IMR-90 (cell line): ENCODE data around the gene EVL. TPM values are rescaled to one million over a fixed set of nuclear protein-coding genes. Genes with fewer than 3 reads are reported as not detected.
A peak's percentile ranks its signal among the peaks of the same experiment; 100 is the strongest.
"Not testable (repeated sequence)": the region's sequence is repeated elsewhere in the genome, so short reads cannot be mapped to it uniquely, and the experiment has no call there.

Experiments used
- ATAC-seq: fragments of 200-7000 bp; cut with Tn5 transposase; 2 replicates; pipeline ENCODE4 v1.9.1; 2020; ENCODE audit warnings: low read depth, mild to moderate bottlenecking, moderate library complexity
- BruUV-seq: library from RNA; stranded (reverse); fragments of 400-500 nt; replicated peaks from 2 replicates; lab custom pipeline; 2021; lab: Mats Ljungman, UMichigan
- CTCF ChIA-PET: fragments of 300-600 bp; formaldehyde crosslinking; extraction: SDS; loops from one replicate; lab custom pipeline; 2021; ENCODE audit warnings: antibody characterized with exemption; lab: Yijun Ruan, JAX
- POLR2A ChIA-PET: fragments of 300-600 bp; sonication (Branson Sonifier 250); formaldehyde crosslinking; loops from one replicate; lab custom pipeline; 2022; ENCODE audit warnings: antibody characterized with exemption; ENCODE audit not compliant: unreplicated experiment; lab: Charles Lee
- DNase-seq: peaks from one replicate; pipeline ENCODE4 v3.0.0; 2013
- H2AFZ ChIP-seq: replicated peaks from 2 replicates; pipeline ENCODE3; 2013; ENCODE audit warnings: low read length, mild to moderate bottlenecking; ENCODE audit not compliant: poor library complexity
- H2AK5ac ChIP-seq: 2 replicates; pipeline ENCODE4 v1.6.1; 2013; ENCODE audit warnings: low read depth, low read length, inconsistent platforms
- H2AK9ac ChIP-seq: replicated peaks from 2 replicates; pipeline ENCODE3; 2013; ENCODE audit warnings: mild to moderate bottlenecking, low read depth, low read length, moderate library complexity; ENCODE audit not compliant: poor library complexity
- H2BK120ac ChIP-seq: 2 replicates; pipeline ENCODE4 v1.6.1; 2013; ENCODE audit warnings: low read depth, low read length, inconsistent platforms
- H2BK15ac ChIP-seq: 3 replicates; pipeline ENCODE4 v1.6.1; 2013; ENCODE audit warnings: low read depth, low read length, inconsistent platforms
- H2BK20ac ChIP-seq: 2 replicates; pipeline ENCODE4 v1.6.1; 2013; ENCODE audit warnings: low read depth, mild to moderate bottlenecking, inconsistent platforms, low read length, moderate library complexity
- H2BK5ac ChIP-seq: 2 replicates; pipeline ENCODE4 v1.6.1; 2013; ENCODE audit warnings: mild to moderate bottlenecking, low read depth, low read length, inconsistent platforms; ENCODE audit not compliant: poor library complexity, severe bottlenecking
- H3K14ac ChIP-seq: replicated peaks from 2 replicates; pipeline ENCODE4 v1.6.1; 2013; ENCODE audit warnings: low read depth, low read length, inconsistent platforms
- H3K18ac ChIP-seq: 2 replicates; pipeline ENCODE4 v1.6.1; 2013; ENCODE audit warnings: low read depth, low read length, control low read depth
- H3K23ac ChIP-seq: 2 replicates; pipeline ENCODE4 v1.6.1; 2013; ENCODE audit warnings: low read depth, low read length, inconsistent platforms
- H3K27ac ChIP-seq: 2 replicates; pipeline ENCODE4 v1.5.1; 2013; ENCODE audit warnings: mild to moderate bottlenecking, control low read depth, low read length; ENCODE audit not compliant: insufficient read depth
- H3K27me3 ChIP-seq: 2 replicates; pipeline ENCODE4 v1.6.1; 2013; ENCODE audit warnings: low read length; ENCODE audit not compliant: control insufficient read depth, insufficient read depth
- H3K36me3 ChIP-seq: 2 replicates; pipeline ENCODE4 v1.6.1; 2013; ENCODE audit warnings: low read length, mixed read lengths; ENCODE audit not compliant: control insufficient read depth, insufficient read depth
- H3K4ac ChIP-seq: 2 replicates; pipeline ENCODE4 v1.6.1; 2013; ENCODE audit warnings: low read depth, low read length, inconsistent platforms
- H3K4me1 ChIP-seq: 2 replicates; pipeline ENCODE4 v1.6.1; 2013; ENCODE audit warnings: low read length, mixed read lengths; ENCODE audit not compliant: control insufficient read depth, insufficient read depth
- H3K4me2 ChIP-seq: 2 replicates; pipeline ENCODE4 v1.6.1; 2013; ENCODE audit warnings: low read depth, mild to moderate bottlenecking, control low read depth, low read length, moderate library complexity
- H3K4me3 ChIP-seq: 2 replicates; pipeline ENCODE4 v1.5.1; 2013; ENCODE audit warnings: low read depth, mild to moderate bottlenecking, control low read depth, low read length, moderate library complexity; ENCODE audit not compliant: insufficient read depth
- H3K56ac ChIP-seq: 2 replicates; pipeline ENCODE4 v1.6.1; 2013; ENCODE audit warnings: low read length, inconsistent platforms; ENCODE audit not compliant: insufficient read depth; ENCODE audit errors: extremely low read depth
- H3K79me1 ChIP-seq, 2 experiments: 2 replicates each; pipeline ENCODE4 v1.6.1; 2013; ENCODE audit warnings: low read length in 2 of 2, inconsistent platforms in 1 of 2, low read depth in 1 of 2
- H3K9ac ChIP-seq: 2 replicates; pipeline ENCODE4 v1.6.1; 2013; ENCODE audit warnings: low read depth, low read length, control low read depth
- H3K9me1 ChIP-seq: 2 replicates; pipeline ENCODE4 v1.6.1; 2013; ENCODE audit warnings: low read length, inconsistent platforms; ENCODE audit not compliant: insufficient read depth
- H3K9me3 ChIP-seq: 2 replicates; pipeline ENCODE4 v1.6.1; 2013; ENCODE audit warnings: low read length; ENCODE audit not compliant: control insufficient read depth, insufficient read depth
- H4K20me1 ChIP-seq: 2 replicates; pipeline ENCODE4 v1.6.1; 2013; ENCODE audit warnings: low read length, inconsistent platforms; ENCODE audit not compliant: insufficient read depth
- H4K5ac ChIP-seq: 2 replicates; pipeline ENCODE4 v1.6.1; 2013; ENCODE audit warnings: mild to moderate bottlenecking, low read depth, low read length, control low read depth
- H4K8ac ChIP-seq, 2 experiments: 2 replicates each; pipeline ENCODE4 v1.6.1; 2013; ENCODE audit warnings: low read depth in 2 of 2, low read length in 2 of 2, control low read depth in 1 of 2, inconsistent platforms in 1 of 2
- H4K91ac ChIP-seq: 2 replicates; pipeline ENCODE4 v1.6.1; 2013; ENCODE audit warnings: low read depth, low read length, inconsistent platforms; ENCODE audit not compliant: insufficient read depth
- BHLHE40 ChIP-seq: fragments of 150-350 bp; IDR thresholded peaks from 2 replicates; pipeline ENCODE4 v1.6.1; 2016; ENCODE audit warnings: mild to moderate bottlenecking, low read depth, low read length
- MAZ ChIP-seq: IDR thresholded peaks from 2 replicates; pipeline ENCODE4 v1.6.1; 2012; ENCODE audit warnings: low read depth, mild to moderate bottlenecking, low read length, improper control_type of control experiment, moderate library complexity, borderline replicate concordance
- NFE2L2 ChIP-seq: fragments of 150-350 bp; IDR thresholded peaks from 2 replicates; pipeline ENCODE4 v1.6.1; 2016; ENCODE audit warnings: low read depth, mild to moderate bottlenecking, low read length
- RAD21 ChIP-seq: IDR thresholded peaks from 2 replicates; pipeline ENCODE4 v1.6.1; 2012; ENCODE audit warnings: low read length, improper control_type of control experiment
- SMC3 ChIP-seq: fragments of 150-350 bp; IDR thresholded peaks from 2 replicates; pipeline ENCODE4 v1.6.1; 2016; ENCODE audit warnings: low read depth, mild to moderate bottlenecking, antibody characterized with exemption, low read length, moderate library complexity
- WGBS, 2 experiments: methylation state at CpG; one replicate each; pipeline versions ENCODE4 v1.1.5 to v1.1.7; 2013; ENCODE audit warnings: missing lambda C conversion rate in 2 of 2; ENCODE audit not compliant: insufficient read length in 1 of 2; ENCODE audit errors: extremely low coverage in 2 of 2; 5-methylcytosine and 5-hydroxymethylcytosine counted together
- dilution Hi-C: fragments of 300-500 bp; cut with HindIII; formaldehyde crosslinking; loops from one replicate; pipeline ENCODE4 v1.14.3; 2018; ENCODE audit warnings: low sequenced_read_pairs; ENCODE audit not compliant: unreplicated experiment
- in situ Hi-C: fragments of 300-500 bp; cut with MboI; formaldehyde crosslinking; loops from 3 replicates; pipeline ENCODE4 v1.14.3; 2019; ENCODE audit warnings: low sequenced_read_pairs, inconsistent platforms, mixed read lengths
- intact Hi-C: fragments of 100-400 bp; cut with micrococcal nuclease; formaldehyde crosslinking; loops from 2 replicates; pipeline ENCODE4 v1.10.0; 2022
- polyA plus RNA-seq, 3 experiments: library from polyadenylated mRNA; depleted of rRNA; stranded (reverse); fragments of >200 nt; gene quantifications; 2 replicates each; pipeline ENCODE4 v1.2.3, GENCODE V29; 2012; ENCODE audit warnings: low replicate concordance in 1 of 3
- total RNA-seq: library from RNA; depleted of rRNA; stranded (reverse); fragments of >200 nt; gene quantifications from 2 replicates; pipeline ENCODE4 v1.2.3, GENCODE V29; 2012

The EVL gene
- total and polyA plus RNA-seq, 2 of the 4 experiments (the other 2 are of a cell fraction) = 7.2 to 36.5 TPM

DNA sequence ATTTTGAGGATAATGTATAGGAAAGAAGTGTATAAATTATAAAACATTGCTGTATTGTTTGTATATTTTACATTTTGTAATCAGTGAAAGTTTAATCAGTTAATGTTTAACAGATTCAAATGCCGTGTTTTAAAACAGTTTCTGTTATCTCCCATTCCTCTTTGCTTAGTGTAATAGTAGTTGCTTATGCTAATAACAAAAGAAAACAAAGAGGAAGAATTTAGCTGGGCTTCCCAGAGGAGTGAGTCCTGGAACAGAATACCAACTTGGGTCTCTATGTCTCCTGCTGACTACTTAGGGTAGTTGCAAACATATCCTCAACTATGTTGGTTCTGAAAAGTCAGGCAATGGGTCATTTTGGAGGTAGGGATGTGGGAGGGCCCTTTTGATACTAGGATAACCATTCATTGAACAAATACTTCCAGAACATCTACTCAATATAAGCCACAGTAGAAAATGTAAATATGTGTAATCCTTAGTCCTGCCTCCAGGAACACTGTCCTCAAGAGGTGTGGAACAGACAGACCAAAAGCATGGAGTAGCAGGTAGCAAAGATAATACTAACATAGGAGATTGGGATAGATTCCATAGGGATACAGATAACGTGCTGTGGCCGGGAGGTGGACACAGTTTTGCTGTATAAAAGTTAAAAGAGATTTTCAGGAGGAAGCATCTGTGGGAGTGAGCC is 36.1 kb upstream of the EVL start (continued):
- TF ChIP-seq NFE2L2 (no peak), SMC3 (peak; percentile 16; the same call in 1 of the 2 replicates), BHLHE40 (0 out of 2 replicates have a peak, but pooled peaks have one; percentile 14), MAZ (no peak), RAD21 (peak; percentile 5; the same call in 1 of the 2 replicates)

DNA sequence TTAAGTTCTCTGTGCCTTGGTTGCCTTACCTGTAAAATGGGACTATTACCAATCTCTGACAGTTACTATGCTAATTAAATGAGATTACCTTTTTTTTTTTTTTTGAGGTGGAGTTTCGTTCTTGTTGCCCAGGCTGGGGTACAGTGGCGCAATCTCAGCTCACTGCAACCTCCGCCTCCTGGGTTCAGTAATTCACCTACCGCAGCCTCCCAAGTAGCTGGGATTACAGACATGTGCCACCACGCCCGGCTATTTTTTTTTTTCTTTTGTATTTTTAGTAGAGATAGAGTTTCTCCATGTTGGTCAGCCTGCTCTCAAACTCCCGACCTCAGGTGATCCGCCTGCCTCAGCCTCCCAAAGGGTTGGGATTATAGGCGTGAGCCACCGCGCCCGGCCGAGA is 35.2 kb upstream of the EVL start:
- ChIA-PET POLR2A (interaction anchor here (1.4 kb wide), 1 partner anchor 41 kb away, joined by 4 read pairs; no protein-coding TSS in a partner anchor), CTCF (interaction anchor here (1.1 kb wide), 1 partner anchor 15 kb away, joined by 9 read pairs; no protein-coding TSS in a partner anchor)
- Histone ChIP-seq H3K79me1 (peaks cover 10 to 37% of the 10 kb centered on the region in 2 experiments; a peak in 3 of 4 replicates), H3K27ac (peak overlapping the region; percentile 92), H2BK20ac (peak overlapping the region; percentile 88), H3K4ac (peak overlapping the region; percentile 97), H3K14ac (peak overlapping the region; percentile 95), H2BK120ac (peak overlapping the region; percentile 95), H3K9me1 (peaks cover 10% of the 10 kb centered on the region), H3K23ac (peak overlapping the region; percentile 80), H4K5ac (peak overlapping the region; percentile 98; the same call in 1 of the 2 replicates), H3K56ac (peak overlapping the region; percentile 58; the same call in 1 of the 2 replicates), H2BK5ac (peak overlapping the region; percentile 99), H3K4me1 (peaks cover 24% of the 10 kb centered on the region), H2BK15ac (peak overlapping the region; percentile 13; the same call in 2 of the 3 replicates), H2AK5ac (peak overlapping the region; percentile 84), H4K8ac (peak overlapping the region; percentile 81 to 83), H3K4me2 (peak overlapping the region; percentile 16; the same call in 1 of the 2 replicates), H4K91ac (peak overlapping the region; percentile 97), H3K18ac (peak overlapping the region; percentile 91; the same call in 1 of the 2 replicates)
- no CpG with 5 or more reads among the region's 13 CpGs for WGBS, 2 experiments
- H3K9ac ChIP-seq, DNase-seq, H3K9me3 ChIP-seq, H3K27me3 ChIP-seq, H2AFZ ChIP-seq, ATAC-seq, H2AK9ac ChIP-seq, H3K4me3 ChIP-seq, in situ Hi-C loops, H4K20me1 ChIP-seq, dilution Hi-C loops, BruUV-seq, H3K36me3 ChIP-seq: not testable (repeated sequence)
- intact Hi-C loops = loop anchor here (5.0 kb wide), 1 partner anchor 77 kb away; no protein-coding TSS in a partner anchor
